OCI-LY3 (cell line): ENCODE results near the gene ANKS1A.

Experiments
- H2AFZ ChIP-seq: fragments of 200-600, 300-600 bp; shearing (Covaris generic); 2 replicates; pipeline ENCODE4 v1.6.0; 2014; ENCODE audit warnings: antibody characterized with exemption, low read depth, low read length
- H3K27ac ChIP-seq: fragments of 200-600, 300-600 bp; sonication (generic); 2 replicates; pipeline ENCODE4 v1.5.1; 2014; ENCODE audit warnings: mild to moderate bottlenecking, low read length, moderate library complexity, mixed read lengths
- H3K27me3 ChIP-seq: fragments of 200-600, 300-600 bp; sonication (generic); 2 replicates; pipeline ENCODE4 v1.6.1; 2014; ENCODE audit warnings: low read depth, low read length, mixed read lengths
- H3K36me3 ChIP-seq: fragments of 200-600, 300-600 bp; sonication (generic); replicated peaks from 2 replicates; pipeline ENCODE3; 2014; ENCODE audit warnings: low read depth, low read length, mixed read lengths
- H3K4me1 ChIP-seq: fragments of 300-600, 200-600 bp; sonication (generic); 2 replicates; pipeline ENCODE4 v1.6.1; 2014; ENCODE audit warnings: low read length, mixed read lengths
- H3K4me2 ChIP-seq: fragments of 200-600, 300-600 bp; sonication (generic); 2 replicates; pipeline ENCODE4 v1.6.1; 2014; ENCODE audit warnings: low read length, mixed read lengths
- H3K4me3 ChIP-seq: fragments of 300-600, 200-600 bp; sonication (generic); 2 replicates; pipeline ENCODE4 v1.5.1; 2014; ENCODE audit warnings: antibody characterized with exemption, mild to moderate bottlenecking, low read length, moderate library complexity
- H3K79me2 ChIP-seq: fragments of 300-600, 200-600 bp; shearing (Covaris generic); 2 replicates; pipeline ENCODE4 v1.6.1; 2014; ENCODE audit warnings: mild to moderate bottlenecking, low read length, mixed read lengths
- H3K9ac ChIP-seq: fragments of 300-600, 200-600 bp; shearing (Covaris generic); 2 replicates; pipeline ENCODE4 v1.6.0; 2014; ENCODE audit warnings: mild to moderate bottlenecking, low read length, moderate library complexity
- H3K9me3 ChIP-seq: fragments of 200-600, 300-600 bp; shearing (Covaris generic); 2 replicates; pipeline ENCODE4 v1.6.1; 2014; ENCODE audit warnings: low read length, mixed read lengths; ENCODE audit not compliant: insufficient read depth
- H4K20me1 ChIP-seq: fragments of 200-600, 300-600 bp; sonication (generic); 2 replicates; pipeline ENCODE4 v1.6.1; 2016; ENCODE audit warnings: low read length, mixed read lengths; ENCODE audit not compliant: insufficient read depth
- CTCF ChIP-seq: fragments of 200-600, 300-600 bp; sonication (generic); IDR thresholded peaks from 2 replicates; pipeline ENCODE4 v1.5.1; 2014; ENCODE audit warnings: antibody characterized with exemption, low read length, low read depth
- EZH2phosphoT487 ChIP-seq: fragments of 200-600 bp; shearing (Covaris generic); IDR thresholded peaks from 2 replicates; pipeline ENCODE4 v1.6.1; 2018; ENCODE audit warnings: antibody characterized with exemption, mixed run types, low read depth

Gene ANKS1A

DNA sequence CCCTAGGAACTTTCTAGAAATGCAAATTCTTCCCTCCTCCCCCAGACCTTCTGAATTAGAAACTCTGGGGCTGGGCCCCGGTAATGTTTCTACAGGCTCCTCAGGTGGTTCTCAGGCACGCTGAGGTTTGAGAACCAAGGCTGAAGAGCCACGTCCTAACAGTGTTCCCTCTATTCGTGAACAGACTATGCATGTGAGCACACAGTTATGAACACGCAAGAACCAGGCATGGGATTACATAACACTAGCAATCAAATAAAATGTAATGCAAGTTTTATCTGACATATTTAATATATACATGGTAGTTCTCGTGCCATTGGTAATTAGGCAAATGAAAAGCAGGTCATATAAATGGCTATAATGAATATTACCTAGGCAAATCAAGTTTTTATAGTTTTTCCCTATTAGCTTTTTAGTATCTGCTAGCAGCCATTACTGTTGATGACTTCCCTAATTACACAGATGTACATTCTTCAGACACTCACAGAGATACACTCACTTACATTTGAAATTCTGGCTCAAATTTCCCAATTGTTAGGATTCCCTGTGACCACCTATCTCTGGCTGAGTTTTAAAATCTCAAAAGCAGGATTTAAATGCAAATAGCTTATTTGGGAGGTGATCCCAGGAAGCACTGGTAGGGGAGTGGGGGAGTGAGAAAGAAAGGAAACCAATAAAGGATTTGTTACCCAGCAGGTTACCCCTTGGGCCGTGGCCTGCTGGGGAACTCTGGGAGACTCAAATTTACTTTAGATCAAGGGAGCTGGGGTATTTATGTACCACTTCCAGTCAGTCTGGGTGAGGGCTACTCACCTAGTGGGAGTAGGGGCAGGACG lies 148.0 kb downstream of the ANKS1A start:
- Histone ChIP-seq H3K4me3 (no peak overlapping the region), H3K9me3 (no peaks in the 10 kb centered on the region), H3K27me3 (no peaks in the 10 kb centered on the region), H3K36me3 (no peaks in the 10 kb centered on the region), H3K27ac (no peak overlapping the region), H3K79me2 (no peaks in the 10 kb centered on the region), H3K4me2 (no peak overlapping the region), H2AFZ (no peak overlapping the region), H3K4me1 (peaks cover 19% of the 10 kb centered on the region), H3K9ac (no peak overlapping the region), H4K20me1 (no peaks in the 10 kb centered on the region)
- TF ChIP-seq CTCF (no peak), EZH2phosphoT487 (no peak)

DNA sequence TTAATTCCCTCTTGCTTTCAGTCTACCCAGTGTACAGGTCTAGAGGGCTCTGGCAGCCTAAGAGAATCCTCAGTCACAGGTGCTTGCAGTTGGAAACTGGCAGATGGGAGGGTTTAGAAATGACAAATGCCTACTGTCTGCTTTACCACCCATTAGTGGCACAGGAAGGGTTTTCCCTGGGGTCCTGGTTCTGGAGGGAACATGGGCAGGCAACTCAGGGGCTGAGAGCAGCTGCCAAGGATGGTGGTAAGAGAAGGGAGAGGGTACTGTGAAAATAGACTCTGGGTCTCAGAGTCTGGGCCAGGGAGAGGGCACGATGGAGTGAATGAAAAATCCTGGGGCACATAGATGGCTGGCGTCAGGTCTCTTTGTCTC lies 148.6 kb downstream of the ANKS1A start:
- H3K4me3 ChIP-seq: no peak overlapping the region
- H3K9me3 ChIP-seq: no peaks in the 10 kb centered on the region
- peaks cover 19% of the 10 kb centered on the region for H3K4me1 ChIP-seq
- H4K20me1 ChIP-seq: no peaks in the 10 kb centered on the region
- H3K27ac ChIP-seq: no peak overlapping the region
- no peaks in the 10 kb centered on the region for H3K36me3 ChIP-seq
- H3K9ac ChIP-seq: no peak overlapping the region
- H3K79me2 ChIP-seq: no peaks in the 10 kb centered on the region
- TF ChIP-seq CTCF: no peak
- TF ChIP-seq EZH2phosphoT487: no peak
- H3K27me3 ChIP-seq: no peaks in the 10 kb centered on the region
- H2AFZ ChIP-seq: no peak overlapping the region
- no peak overlapping the region for H3K4me2 ChIP-seq

DNA sequence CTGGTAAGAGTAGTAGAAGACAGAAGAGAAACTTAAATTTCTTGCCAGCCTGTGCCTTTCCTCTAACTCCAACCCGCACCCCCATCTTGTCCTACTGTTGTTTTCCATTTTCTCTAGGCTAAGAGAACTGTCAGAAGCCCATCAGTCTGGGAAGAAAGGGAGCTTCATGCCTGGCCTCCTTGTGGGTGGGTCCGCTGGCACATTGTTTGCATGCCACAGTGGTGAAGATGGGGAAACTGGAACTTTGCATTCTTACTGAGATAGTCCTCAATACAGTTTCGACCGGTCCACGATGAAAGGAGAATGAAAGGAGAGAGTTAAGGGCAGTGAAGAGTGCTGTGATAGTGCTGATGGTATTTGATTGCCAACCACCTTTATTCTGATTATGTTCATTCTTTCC lies 149.0 kb downstream of the ANKS1A start:
- Histone ChIP-seq H2AFZ (no peak overlapping the region), H3K4me2 (no peak overlapping the region), H3K9me3 (no peaks in the 10 kb centered on the region), H4K20me1 (no peaks in the 10 kb centered on the region), H3K79me2 (no peaks in the 10 kb centered on the region), H3K4me3 (no peak overlapping the region), H3K4me1 (peaks cover 19% of the 10 kb centered on the region), H3K27ac (no peak overlapping the region), H3K27me3 (no peaks in the 10 kb centered on the region), H3K9ac (no peak overlapping the region), H3K36me3 (no peaks in the 10 kb centered on the region)
- TF ChIP-seq CTCF (no peak), EZH2phosphoT487 (no peak)

DNA sequence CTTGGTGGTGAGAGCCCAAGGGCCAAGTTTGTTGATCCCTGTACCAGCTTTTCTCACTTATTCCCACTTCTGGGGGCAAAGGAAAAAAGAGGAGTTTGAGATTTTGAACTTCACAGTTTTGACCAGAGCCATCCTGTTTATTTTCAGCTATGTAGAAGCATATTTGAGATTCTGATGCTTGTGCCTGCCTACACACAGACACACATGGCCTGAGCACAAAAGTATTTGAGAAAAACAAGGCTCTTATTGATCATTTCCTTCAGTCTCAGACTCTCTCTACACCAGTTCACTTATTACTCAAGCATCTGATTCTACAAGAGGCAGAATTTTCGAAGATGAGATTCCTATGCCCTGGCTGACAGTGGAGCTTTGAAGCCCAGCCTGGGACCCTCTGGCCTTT lies 151.3 kb downstream of the ANKS1A start:
- peaks cover 9% of the 10 kb centered on the region; the same call in 1 of the 2 replicates for H3K4me1 ChIP-seq
- no peaks in the 10 kb centered on the region for H3K79me2 ChIP-seq
- H3K4me2 ChIP-seq: no peak overlapping the region
- H3K27me3 ChIP-seq: no peaks in the 10 kb centered on the region
- no peaks in the 10 kb centered on the region for H3K36me3 ChIP-seq
- no peak overlapping the region for H2AFZ ChIP-seq
- no peaks in the 10 kb centered on the region for H4K20me1 ChIP-seq
- H3K9ac ChIP-seq: no peak overlapping the region
- no peak overlapping the region for H3K27ac ChIP-seq
- TF ChIP-seq CTCF: no peak
- TF ChIP-seq EZH2phosphoT487: no peak
- no peak overlapping the region for H3K4me3 ChIP-seq
- H3K9me3 ChIP-seq: no peaks in the 10 kb centered on the region
